A172 (cell line): Measurements from ENCODE around the gene ORC3. TPM values are rescaled to one million over a fixed set of nuclear protein-coding genes. Genes with fewer than 3 reads are reported as not detected.
"Not testable (repeated sequence)": the region's sequence is repeated elsewhere in the genome, so short reads cannot be mapped to it uniquely, and the experiment has no call there.

Experiments used
- DNase-seq: peaks from one replicate; pipeline ENCODE4 v3.0.0-alpha.2; 2015; ENCODE audit warnings: low spot score
- total RNA-seq: library from RNA; depleted of rRNA; stranded (reverse); fragments of >200 nt; shearing (Covaris generic); gene quantifications from 2 replicates; pipeline ENCODE4 v1.2.3, GENCODE V29; 2014

ORC3 gene
- total RNA-seq, 1 experiment from 2014 or later = 48.7 TPM

- DNase-seq = peak; percentile 35
These were observed 70.4 kb downstream of the ORC3 start for GRCh38 chr6:87660226-87660911.

DNA sequence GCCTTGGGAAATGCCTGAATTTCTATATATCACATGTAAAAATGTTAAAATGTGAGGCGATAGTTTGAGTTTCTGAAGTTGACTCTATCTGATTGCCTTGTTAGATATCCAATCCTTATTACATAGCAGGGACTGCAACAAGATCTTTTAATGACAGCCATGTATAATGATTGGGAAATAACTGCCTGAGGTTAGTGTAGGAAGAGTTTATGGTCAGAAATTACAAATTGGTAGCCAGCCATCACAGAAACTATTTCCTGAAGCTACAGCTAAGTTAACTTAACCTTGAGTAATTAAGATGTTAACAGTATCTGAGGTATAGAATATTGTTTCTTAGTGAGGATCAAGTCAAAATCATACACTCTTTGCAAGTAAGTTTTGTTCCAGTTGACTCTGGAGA is 71.1 kb downstream of the ORC3 start:
- no peak for DNase-seq

- no peak for DNase-seq
These were observed 71.6 kb downstream of the ORC3 start for GRCh38 chr6:87661503-87661902.

GRCh38 chr6:87663434-87663833 is 73.5 kb downstream of the ORC3 start:
- DNase-seq = no peak

DNA sequence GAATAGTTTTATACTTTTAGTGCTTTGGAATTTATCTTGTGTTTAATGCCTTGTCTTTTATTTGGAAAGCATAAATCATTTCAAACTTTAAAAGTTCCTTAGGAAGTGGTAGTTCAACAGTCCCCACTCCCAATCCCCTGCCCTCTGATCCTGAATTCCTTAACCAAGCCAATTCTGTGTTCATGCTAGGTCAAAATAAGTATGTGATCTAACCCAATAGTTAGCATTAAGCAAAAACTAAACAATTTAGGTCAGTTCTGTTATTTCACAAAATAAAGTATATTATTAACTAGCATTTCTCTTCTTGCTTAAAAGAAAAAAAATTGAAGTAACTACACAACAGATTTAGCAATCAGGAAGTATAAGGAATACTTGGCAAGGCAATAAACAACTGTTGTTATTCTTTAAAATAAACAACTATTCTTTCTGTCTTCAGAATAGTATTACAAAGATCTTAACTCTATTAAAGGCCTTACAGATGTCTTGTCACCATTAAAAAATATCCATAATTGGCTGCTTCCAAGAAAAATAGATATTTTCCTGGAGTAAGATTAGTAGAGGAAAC is 75.1 kb downstream of the ORC3 start:
- DNase-seq = no peak

DNA sequence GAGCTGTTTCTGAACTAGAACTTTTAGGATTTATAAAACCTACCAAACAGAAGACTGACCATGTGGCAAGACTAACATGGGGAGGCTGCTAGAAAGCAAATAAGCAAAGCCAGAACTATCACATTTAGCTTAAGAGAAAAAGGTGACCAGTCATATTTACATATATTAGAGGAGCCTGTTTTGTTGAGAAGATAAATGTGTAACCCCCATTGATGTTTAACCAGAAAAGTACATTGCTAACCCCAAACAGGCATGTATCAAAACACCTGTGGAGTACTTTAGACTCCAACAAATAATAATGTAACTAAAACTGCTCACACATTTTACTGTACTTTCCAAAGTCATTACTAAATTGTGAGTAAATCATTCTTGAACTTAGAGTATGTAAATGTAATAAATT is 77.1 kb downstream of the ORC3 start:
- no peak for DNase-seq

- no peak for DNase-seq
These were observed 78.1 kb downstream of the ORC3 start for GRCh38 chr6:87668013-87668412.

DNA sequence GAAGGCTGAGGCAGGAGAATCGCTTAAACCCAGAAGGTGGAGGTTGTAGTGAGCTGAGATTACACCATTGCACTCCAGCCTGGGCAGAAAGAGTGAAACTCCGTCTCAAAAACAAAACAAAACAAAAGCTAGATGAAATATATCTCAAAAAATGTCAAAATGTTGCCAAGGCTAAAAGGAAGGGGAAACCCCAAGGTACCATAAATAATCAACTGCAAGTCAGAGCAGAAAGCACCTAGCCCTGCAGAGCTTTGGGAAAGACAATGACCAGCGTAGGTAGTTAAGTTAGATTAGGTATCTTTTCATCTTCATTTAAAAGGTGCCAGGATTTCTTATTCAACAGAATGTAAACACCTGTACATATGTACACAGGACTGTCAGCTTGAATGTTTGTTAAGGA is 79.1 kb downstream of the ORC3 start:
- no peak for DNase-seq

- DNase-seq = no peak
These were observed 80.8 kb downstream of the ORC3 start for GRCh38 chr6:87670707-87671106.

- DNase-seq = no peak
These were observed 81.7 kb downstream of the ORC3 start for GRCh38 chr6:87671555-87672029.

DNA sequence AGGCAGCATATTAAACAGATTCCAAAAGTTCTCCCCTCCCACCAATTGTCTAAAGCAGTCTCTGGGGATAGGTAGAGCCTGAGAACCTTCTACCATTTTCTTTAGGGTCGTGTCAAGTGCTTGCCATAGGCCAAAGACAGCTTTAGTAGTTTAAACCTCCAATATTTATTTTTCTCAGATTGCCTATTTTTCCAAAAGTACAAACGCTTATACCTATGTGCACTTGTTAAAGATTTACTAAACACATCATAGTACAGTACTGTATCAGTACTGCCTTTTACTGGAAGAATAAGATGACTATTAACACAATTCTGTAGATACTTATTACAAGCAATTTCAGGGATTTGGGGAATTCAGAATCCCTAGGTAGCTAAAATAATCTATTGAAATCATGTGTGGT is 82.7 kb downstream of the ORC3 start:
- no peak for DNase-seq

GRCh38 chr6:87673237-87673636 is 83.3 kb downstream of the ORC3 start:
- DNase-seq = no peak

GRCh38 chr6:87674290-87674689 is 84.4 kb downstream of the ORC3 start:
- DNase-seq = no peak

- no peak for DNase-seq
These were observed 85.2 kb downstream of the ORC3 start for GRCh38 chr6:87675004-87675681.

GRCh38 chr6:87682310-87682709 is 92.4 kb downstream of the ORC3 start:
- DNase-seq = peak; percentile 14

DNA sequence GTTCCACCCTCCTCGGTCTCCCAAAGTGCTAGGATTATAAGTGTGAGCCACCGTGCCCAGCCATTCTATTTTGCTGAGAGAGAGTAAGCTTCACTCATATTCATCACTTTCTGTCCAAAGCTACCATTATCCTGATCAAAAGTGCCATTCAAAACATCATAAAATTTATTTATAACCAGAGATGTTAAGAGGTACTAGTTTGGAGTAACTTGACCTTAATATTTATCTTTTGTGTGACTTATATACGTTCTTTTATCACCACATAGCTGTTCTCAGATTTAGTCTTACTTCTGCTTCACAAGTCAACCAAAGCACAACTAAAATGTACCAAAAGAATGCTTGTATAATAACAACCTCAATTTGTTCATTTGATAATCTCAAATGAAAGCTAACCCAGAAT is 94.0 kb downstream of the ORC3 start:
- DNase-seq = no peak

DNA sequence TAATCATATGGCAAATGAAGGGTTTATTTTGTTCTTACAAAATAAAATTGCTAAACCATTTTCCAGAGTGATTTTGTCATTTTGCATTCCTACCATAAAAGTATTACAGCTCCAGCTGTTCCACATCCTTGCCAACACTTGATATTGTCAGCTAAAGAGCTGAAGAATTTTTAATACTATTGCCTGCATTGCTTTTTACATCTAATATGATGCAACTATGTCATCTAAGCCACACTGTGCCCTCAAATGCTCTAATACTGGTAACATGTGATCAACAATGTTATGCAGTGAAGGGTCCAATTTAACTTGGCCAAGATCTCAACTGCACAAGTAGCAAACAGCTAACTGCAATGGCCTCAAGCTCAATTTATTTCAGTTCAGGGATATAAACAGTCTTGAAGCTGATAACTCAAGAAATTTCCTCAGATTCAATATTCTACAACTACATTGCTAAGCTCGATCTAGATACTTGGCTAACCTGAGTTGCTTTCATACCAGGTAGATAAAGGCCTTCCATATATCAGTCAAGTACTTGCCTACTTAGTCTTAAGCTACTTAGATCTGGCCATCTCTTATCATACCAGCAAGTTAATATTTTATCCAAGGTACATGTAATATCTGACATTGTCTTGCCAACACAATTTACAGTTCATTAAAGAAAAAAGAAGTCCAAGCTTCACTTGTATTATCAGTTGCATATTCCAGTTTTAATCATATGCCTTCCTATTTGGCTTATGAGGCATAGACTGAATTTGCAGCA is 95.1 kb downstream of the ORC3 start:
- DNase-seq = no peak

GRCh38 chr6:87686636-87687205 is 96.8 kb downstream of the ORC3 start:
- not testable (repeated sequence) for DNase-seq

DNA sequence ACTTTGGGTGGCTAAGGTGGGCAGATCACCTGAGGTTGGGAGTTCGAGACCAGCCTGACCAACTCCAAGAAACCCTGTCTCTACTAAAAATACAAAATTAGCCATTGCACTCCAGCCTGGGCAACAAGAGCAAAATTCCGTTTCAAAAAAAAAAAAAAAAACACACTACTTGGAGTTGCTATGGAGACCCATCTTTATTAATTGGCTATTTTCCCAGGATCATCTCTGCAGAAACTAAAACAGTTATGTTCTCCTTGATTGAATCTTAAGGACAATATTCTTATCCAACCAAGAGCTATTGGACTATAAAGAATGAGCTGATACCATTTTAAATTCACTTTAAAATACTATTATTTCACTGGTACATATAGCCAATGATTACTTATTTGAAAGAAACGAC is 97.4 kb downstream of the ORC3 start:
- DNase-seq = no peak

DNA sequence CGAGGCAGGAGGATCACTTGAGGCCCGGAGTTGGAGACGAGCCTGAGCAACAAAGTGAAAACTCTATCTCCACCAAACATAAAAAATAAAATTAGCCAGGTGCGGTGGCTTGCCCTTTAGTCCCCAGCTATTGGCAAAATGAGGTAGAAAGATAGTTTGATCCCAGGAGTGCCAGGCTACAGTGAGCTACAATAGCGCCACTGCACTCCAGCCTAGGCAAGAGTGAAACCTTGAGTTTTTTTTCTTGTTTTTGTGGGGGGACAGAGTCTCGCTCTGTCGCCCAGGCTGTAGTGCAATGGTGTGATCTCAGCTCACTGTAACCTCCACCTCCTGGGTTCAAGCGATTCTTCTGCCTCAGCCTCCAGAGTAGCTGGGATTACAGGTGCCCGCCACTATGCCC is 98.0 kb downstream of the ORC3 start:
- DNase-seq = not testable (repeated sequence)

- no peak for DNase-seq
These were observed 100.5 kb downstream of the ORC3 start for GRCh38 chr6:87690441-87690840.

DNA sequence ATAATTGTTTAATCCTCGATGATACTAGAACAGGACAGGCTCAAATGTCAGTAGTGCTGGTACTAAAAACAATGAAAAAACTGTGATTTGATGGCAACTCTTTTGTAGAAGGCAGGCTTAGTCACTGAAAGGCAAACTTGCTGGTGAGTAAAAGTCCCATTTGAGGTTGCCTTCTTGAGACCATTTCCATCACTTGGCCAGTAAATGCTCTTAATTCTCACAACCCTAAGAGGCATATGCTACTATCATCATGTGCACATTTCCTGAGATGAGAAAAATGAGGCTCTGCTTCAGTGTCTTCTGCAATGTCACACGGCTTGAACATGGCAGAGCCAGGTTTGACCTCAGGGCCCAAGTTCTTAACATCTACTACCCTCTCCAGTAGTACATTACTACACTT is 102.2 kb downstream of the ORC3 start:
- no peak for DNase-seq
